Keratinocyte (primary cell): ENCODE data around the gene ZNF329. TPM values are rescaled to one million over a fixed set of nuclear protein-coding genes. Genes with fewer than 3 reads are reported as not detected.

ENCODE experiments used
- DNase-seq: peaks from one replicate; pipeline ENCODE4 v3.0.0-alpha.2; 2011; ENCODE audit warnings: low read depth, missing footprints, low spot score
- FAIRE-seq: peaks from 2 replicates; lab custom pipeline; 2011; peaks lifted over from hg19 to GRCh38; lab: Jason Lieb, UNC
- H2AFZ ChIP-seq: 2 replicates; pipeline ENCODE4 v1.6.0; 2012; ENCODE audit warnings: low read length, control low read depth, inconsistent platforms; ENCODE audit not compliant: control insufficient read depth
- H3K27ac ChIP-seq: 2 replicates; pipeline ENCODE4 v1.5.1; 2011; ENCODE audit warnings: low read length; ENCODE audit not compliant: control insufficient read depth, insufficient read depth
- H3K27me3 ChIP-seq: 3 replicates; pipeline ENCODE4 v1.6.0; 2011; ENCODE audit warnings: low read length; ENCODE audit not compliant: control insufficient read depth, insufficient read depth; ENCODE audit errors: extremely low read depth
- H3K36me3 ChIP-seq, 2 experiments: 2 replicates in 1 of 2; 3 replicates in 1 of 2; pipeline ENCODE4 v1.5.1; 2011; ENCODE audit warnings: low read length in 2 of 2, mild to moderate bottlenecking in 1 of 2; ENCODE audit not compliant: control insufficient read depth in 2 of 2, insufficient read depth in 2 of 2; ENCODE audit errors: extremely low read depth in 1 of 2
- H3K4me1 ChIP-seq: 3 replicates; pipeline ENCODE4 v1.5.1; 2011; ENCODE audit warnings: low read length; ENCODE audit not compliant: control insufficient read depth, insufficient read depth; ENCODE audit errors: extremely low read depth
- H3K4me2 ChIP-seq: 3 replicates; pipeline ENCODE4 v1.6.0; 2011; ENCODE audit warnings: low read depth, low read length; ENCODE audit not compliant: control insufficient read depth, insufficient read depth; ENCODE audit errors: extremely low read depth
- H3K4me3 ChIP-seq, 3 experiments: fragments of 200-600 bp in 1 of 3; sonication (generic) in 1 of 3; 2 replicates in 2 of 3; 3 replicates in 1 of 3; pipeline ENCODE4 v1.5.1; 2011 to 2016; ENCODE audit warnings: low read length in 3 of 3, mild to moderate bottlenecking in 3 of 3, control low read depth in 2 of 3, inconsistent platforms in 1 of 3, low read depth in 1 of 3, mixed read lengths in 1 of 3, mixed run types in 1 of 3, moderate library complexity in 1 of 3; ENCODE audit not compliant: control insufficient read depth in 2 of 3, insufficient read depth in 2 of 3; ENCODE audit errors: extremely low read depth in 1 of 3
- H3K79me2 ChIP-seq: 2 replicates; pipeline ENCODE4 v1.6.0; 2012; ENCODE audit warnings: low read length; ENCODE audit not compliant: control insufficient read depth, insufficient read depth
- H3K9ac ChIP-seq: 3 replicates; pipeline ENCODE4 v1.6.0; 2011; ENCODE audit warnings: low read length; ENCODE audit not compliant: control insufficient read depth, insufficient read depth; ENCODE audit errors: extremely low read depth
- H3K9me1 ChIP-seq: 3 replicates; pipeline ENCODE4 v1.6.0; 2011; ENCODE audit warnings: low read length; ENCODE audit not compliant: control insufficient read depth, insufficient read depth; ENCODE audit errors: extremely low read depth
- H3K9me3 ChIP-seq: 2 replicates; pipeline ENCODE4 v1.5.1; 2012; ENCODE audit warnings: low read depth, low read length; ENCODE audit not compliant: control insufficient read depth
- H4K20me1 ChIP-seq: 3 replicates; pipeline ENCODE4 v1.6.0; 2011; ENCODE audit warnings: low read length; ENCODE audit not compliant: control insufficient read depth, insufficient read depth; ENCODE audit errors: extremely low read depth
- CTCF ChIP-seq, 3 experiments: IDR thresholded peaks in 1 of 3; conservative IDR thresholded peaks in 1 of 3; optimal IDR thresholded peaks in 1 of 3; 2 replicates in 2 of 3; 3 replicates in 1 of 3; pipeline versions ENCODE3 to v1.5.1; 2011; ENCODE audit warnings: low read length in 3 of 3, mild to moderate bottlenecking in 3 of 3, moderate library complexity in 2 of 3, control low read depth in 1 of 3, inconsistent platforms in 1 of 3; ENCODE audit not compliant: insufficient read depth in 2 of 3; ENCODE audit errors: extremely low read depth in 1 of 3
- EZH2 ChIP-seq: IDR thresholded peaks from one replicate; pipeline ENCODE4 v1.6.1; 2012; ENCODE audit warnings: inconsistent platforms, mild to moderate bottlenecking, low read length, moderate library complexity
- dilution Hi-C: fragments of 300-500 bp; cut with MboI; formaldehyde crosslinking; loops from one replicate; pipeline ENCODE4 v1.7.0; 2020; ENCODE audit warnings: low sequenced_read_pairs; ENCODE audit not compliant: extremely low pct_ligation_motif_present
- polyA plus RNA-seq, 5 experiments: library from polyadenylated mRNA; depleted of rRNA in 3 of 5; stranded (reverse) in 3 of 5; stranded (forward) in 1 of 5; unstranded in 1 of 5; fragments of >200 nt; gene quantifications; 1 replicate in 1 of 5; 2 replicates in 3 of 5; 3 replicates in 1 of 5; pipeline versions ENCODE4 v1.2.1 to v1.2.3, GENCODE V29; 2011 to 2012; ENCODE audit warnings: missing spikeins in 2 of 5, low read depth in 1 of 5, low replicate concordance in 1 of 5

Gene ZNF329
- polyA plus RNA-seq, 1 donor (not counting 4 experiments of a cell fraction or from before 2014, with no cell fraction given) = 8.5 TPM

GRCh38 chr19:58166268-58166667 lies 15.7 kb upstream of the ZNF329 start:
- no peak overlapping the region for H3K4me3 ChIP-seq
- no peak overlapping the region for H3K9ac ChIP-seq
- H3K27ac ChIP-seq = no peak overlapping the region
- no peaks in the 10 kb centered on the region for H3K79me2 ChIP-seq
- no peaks in the 10 kb centered on the region for H3K4me1 ChIP-seq
- H3K27me3 ChIP-seq = no peaks in the 10 kb centered on the region
- no peak overlapping the region for H2AFZ ChIP-seq
- no peaks in the 10 kb centered on the region for H3K36me3 ChIP-seq
- no peaks in the 10 kb centered on the region for H3K9me1 ChIP-seq
- peaks cover 16% of the 10 kb centered on the region for H3K9me3 ChIP-seq
- no peaks in the 10 kb centered on the region for H4K20me1 ChIP-seq
- dilution Hi-C loops = no loop called here
- DNase-seq (no peak), FAIRE-seq (no peak)
- no peak for TF ChIP-seq EZH2
- TF ChIP-seq CTCF (optimal IDR thresholded peaks at IDR 0.05 in 1 of 3, IDR thresholded peaks at IDR 0.05 in 1 of 3, conservative IDR thresholded peaks at IDR 0.05 in 1 of 3; ENCODE audit: extremely low read depth in 1 of 3, insufficient read depth in 2 of 3, low read length in 3 of 3) = no peak
- no peak overlapping the region for H3K4me2 ChIP-seq

- no peak overlapping the region for H3K4me2 ChIP-seq
- dilution Hi-C loops = no loop called here
- no peaks in the 10 kb centered on the region for H3K4me1 ChIP-seq
- no peaks in the 10 kb centered on the region for H4K20me1 ChIP-seq
- DNase-seq = no peak
- no peak overlapping the region for H3K27ac ChIP-seq
- FAIRE-seq = no peak
- H3K9ac ChIP-seq = no peak overlapping the region
- no peaks in the 10 kb centered on the region for H3K27me3 ChIP-seq
- H3K9me1 ChIP-seq = no peaks in the 10 kb centered on the region
- no peak for TF ChIP-seq EZH2
- TF ChIP-seq CTCF (optimal IDR thresholded peaks at IDR 0.05 in 1 of 3, IDR thresholded peaks at IDR 0.05 in 1 of 3, conservative IDR thresholded peaks at IDR 0.05 in 1 of 3; ENCODE audit: extremely low read depth in 1 of 3, insufficient read depth in 2 of 3, low read length in 3 of 3) = no peak
- no peaks in the 10 kb centered on the region for H3K79me2 ChIP-seq
- H3K36me3 ChIP-seq = no peaks in the 10 kb centered on the region
- H3K9me3 ChIP-seq = no peaks in the 10 kb centered on the region
- H2AFZ ChIP-seq = no peak overlapping the region
- no peak overlapping the region for H3K4me3 ChIP-seq
Observed at GRCh38 chr19:58157045-58157728, 6.6 kb upstream of the ZNF329 start.
